Suprapubic skin (tissue), 4 donors: ENCODE results near the gene PEX10. TPM values are rescaled to one million over a fixed set of nuclear protein-coding genes. Genes with fewer than 3 reads are reported as not detected.

Experiments used
- DNase-seq, 2 donors: peaks; one replicate each; pipeline ENCODE4 v3.0.0-alpha.2; 2019; ENCODE audit warnings: low spot score in 2 of 2
- H3K27ac ChIP-seq: fragments of 200-600 bp; sonication (generic); one replicate; pipeline ENCODE4 v1.5.1; 2019
- H3K27me3 ChIP-seq: fragments of 200-600 bp; sonication (generic); one replicate; pipeline ENCODE4 v1.5.1; 2019
- H3K36me3 ChIP-seq: fragments of 200-600 bp; sonication (generic); one replicate; pipeline ENCODE4 v1.5.1; 2019
- H3K4me1 ChIP-seq: fragments of 200-600 bp; sonication (generic); one replicate; pipeline ENCODE4 v1.5.1; 2019
- H3K4me3 ChIP-seq: fragments of 200-600 bp; sonication (generic); one replicate; pipeline ENCODE4 v1.5.1; 2019; ENCODE audit warnings: mild to moderate bottlenecking
- H3K9me3 ChIP-seq: fragments of 200-600 bp; sonication (generic); one replicate; pipeline ENCODE4 v1.5.1; 2019
- CTCF ChIP-seq, 2 donors: fragments of 200-600 bp in 1 of 2; fragments of 450-650 bp in 1 of 2; sonication (generic) in 1 of 2; IDR thresholded peaks; one replicate each; pipeline ENCODE4 v1.5.1; 2016 to 2019; ENCODE audit warnings: antibody characterized with exemption in 2 of 2, mild to moderate bottlenecking in 1 of 2, moderate library complexity in 1 of 2
- EP300 ChIP-seq: sonication (generic); formaldehyde crosslinking; IDR thresholded peaks from one replicate; pipeline ENCODE4 v1.6.1; 2017; ENCODE audit warnings: antibody characterized with exemption
- POLR2A ChIP-seq, 2 donors: fragments of 450-650 bp; IDR thresholded peaks; one replicate each; pipeline ENCODE4 v1.6.1; 2017; ENCODE audit warnings: antibody characterized with exemption in 2 of 2, mild to moderate bottlenecking in 2 of 2, moderate library complexity in 2 of 2
- POLR2AphosphoS5 ChIP-seq, 3 donors: sonication (generic); formaldehyde crosslinking; IDR thresholded peaks; one replicate each; pipeline ENCODE4 v1.6.1; 2017; ENCODE audit warnings: antibody characterized with exemption in 3 of 3
- WGBS: methylation state at CpG from one replicate; pipeline ENCODE4 v1.1.5; 2018; 5-methylcytosine and 5-hydroxymethylcytosine counted together
- total RNA-seq, 4 donors: library from RNA; depleted of rRNA; stranded (reverse); fragments of >200 nt; gene quantifications; one replicate each; pipeline ENCODE4 v1.1.0, GENCODE V29; 2016

Gene PEX10
- total RNA-seq, 4 donors from 2014 or later: 16.2 to 39.2 (median 27.3) TPM

DNA sequence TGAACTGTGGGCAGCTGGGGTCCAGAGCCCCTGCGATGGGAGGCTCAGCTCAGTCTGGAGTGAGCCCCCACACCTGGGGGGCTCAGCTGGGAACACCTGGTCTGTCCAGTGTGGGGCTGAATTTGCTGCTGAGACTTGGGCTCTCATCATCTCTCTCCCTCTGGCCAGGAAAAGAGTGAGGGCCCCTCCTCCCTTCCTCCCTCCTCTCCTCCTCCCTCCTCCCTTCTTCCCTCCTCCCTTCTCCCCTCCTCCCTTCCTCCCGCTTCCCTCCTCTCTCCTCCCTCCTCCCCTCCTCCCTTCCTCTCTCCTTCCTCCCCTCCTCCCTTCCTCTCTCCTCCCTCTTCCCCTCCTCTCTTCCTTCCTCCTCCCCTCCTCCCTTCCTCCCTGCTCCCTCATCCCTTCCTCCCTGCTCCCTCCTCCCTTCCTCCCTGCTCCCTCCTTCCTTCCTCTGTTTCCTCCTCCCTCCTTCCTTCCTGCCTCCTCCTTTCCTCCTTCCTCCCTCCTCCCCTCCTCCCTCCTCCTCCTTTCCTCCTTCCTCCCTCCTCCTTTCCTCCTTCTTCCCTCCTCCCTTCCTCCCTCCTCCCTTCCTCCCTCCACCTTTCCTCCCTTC, 23.5 kb upstream of the PEX10 start:
- Histone ChIP-seq H3K36me3 (no peaks in the 10 kb centered on the region), H3K4me1 (peaks cover 21% of the 10 kb centered on the region), H3K9me3 (no peaks in the 10 kb centered on the region), H3K27ac (no peak overlapping the region), H3K4me3 (no peak overlapping the region), H3K27me3 (peaks cover 50% of the 10 kb centered on the region)
- DNase-seq: no peak
- 62% methylated on average over 2 of the region's 2 CpGs for WGBS
- TF ChIP-seq POLR2A (IDR thresholded peaks at IDR 0.05) (no peak), EP300 (no peak), CTCF (IDR thresholded peaks at IDR 0.05) (no peak), POLR2AphosphoS5 (IDR thresholded peaks at IDR 0.05) (no peak)

DNA sequence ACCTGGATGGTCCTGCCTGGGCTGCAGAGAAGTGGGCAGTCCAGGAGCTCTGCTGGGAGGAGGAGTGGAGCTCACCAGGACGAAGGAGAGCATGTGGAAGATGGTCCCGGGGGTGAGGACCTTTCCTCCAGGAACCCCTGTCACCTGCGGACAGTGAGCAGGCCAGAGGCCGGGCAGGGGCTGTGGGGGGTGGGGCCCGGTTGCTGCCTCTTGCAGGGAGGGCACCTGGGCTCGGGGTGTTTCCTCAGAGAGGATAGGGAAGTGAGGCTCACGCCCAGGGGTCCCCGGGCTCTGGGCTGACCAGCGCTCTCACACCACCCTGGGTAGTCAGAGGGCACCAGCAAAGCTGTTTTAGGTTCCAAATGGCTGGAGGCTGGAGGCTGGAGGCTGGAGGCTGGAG, 22.7 kb upstream of the PEX10 start:
- TF ChIP-seq CTCF (IDR thresholded peaks at IDR 0.05): no peak
- no peak for TF ChIP-seq POLR2A (IDR thresholded peaks at IDR 0.05)
- no peak for TF ChIP-seq POLR2AphosphoS5 (IDR thresholded peaks at IDR 0.05)
- TF ChIP-seq EP300: no peak
- Histone ChIP-seq H3K36me3 (no peaks in the 10 kb centered on the region), H3K9me3 (no peaks in the 10 kb centered on the region), H3K27me3 (peaks cover 48% of the 10 kb centered on the region), H3K4me3 (no peak overlapping the region), H3K27ac (no peak overlapping the region), H3K4me1 (peaks cover 29% of the 10 kb centered on the region)
- 61% methylated on average over 2 of the region's 9 CpGs for WGBS
- DNase-seq: no peak

DNA sequence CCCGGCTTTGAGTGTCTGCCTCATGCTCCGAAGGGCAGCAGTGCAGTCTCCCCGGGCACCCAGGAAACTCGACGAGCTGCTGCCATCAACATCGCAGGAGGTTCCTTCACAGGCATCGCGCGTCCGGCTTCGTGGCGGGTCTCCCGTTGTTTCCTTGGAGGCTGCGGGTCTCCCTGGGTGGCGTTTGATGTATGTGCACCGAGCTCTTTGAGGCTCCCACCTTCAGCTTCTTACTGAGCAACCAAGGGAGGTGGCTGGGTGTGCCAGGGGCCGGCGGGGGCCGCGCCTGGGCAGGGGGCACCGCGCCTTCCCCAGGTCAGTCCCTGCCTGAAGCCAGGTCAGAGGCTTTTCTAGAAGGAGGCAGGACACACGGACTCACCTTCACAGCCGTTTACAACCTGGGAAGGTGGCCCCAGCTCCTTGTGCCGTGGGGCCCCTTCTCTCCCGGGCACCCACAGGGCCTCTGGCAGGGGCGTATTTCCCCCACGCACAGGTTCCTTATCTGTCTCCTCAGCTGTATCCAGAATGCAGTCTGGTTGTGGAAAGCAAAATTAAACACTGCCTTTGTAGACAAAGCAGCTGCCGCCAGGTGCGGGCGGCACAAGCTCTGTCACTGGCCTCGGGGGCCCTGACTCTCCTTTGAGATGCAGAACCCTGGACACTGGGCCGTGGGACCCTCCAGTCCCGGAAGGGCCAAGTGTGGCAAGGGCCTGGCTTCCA, 21.7 kb upstream of the PEX10 start:
- DNase-seq: no peak
- 75% methylated on average over 6 of the region's 34 CpGs for WGBS
- Histone ChIP-seq H3K27ac (no peak overlapping the region), H3K36me3 (no peaks in the 10 kb centered on the region), H3K4me3 (no peak overlapping the region), H3K4me1 (peaks cover 36% of the 10 kb centered on the region), H3K27me3 (peaks cover 51% of the 10 kb centered on the region), H3K9me3 (no peaks in the 10 kb centered on the region)
- TF ChIP-seq POLR2AphosphoS5 (IDR thresholded peaks at IDR 0.05): no peak
- TF ChIP-seq POLR2A (IDR thresholded peaks at IDR 0.05): no peak
- TF ChIP-seq EP300: no peak
- no peak for TF ChIP-seq CTCF (IDR thresholded peaks at IDR 0.05)

- peaks cover 40% of the 10 kb centered on the region for H3K4me1 ChIP-seq
- H3K4me3 ChIP-seq: no peak overlapping the region
- peaks cover 51% of the 10 kb centered on the region for H3K27me3 ChIP-seq
- H3K9me3 ChIP-seq: no peaks in the 10 kb centered on the region
- TF ChIP-seq CTCF (IDR thresholded peaks at IDR 0.05) (no peak), EP300 (no peak), POLR2AphosphoS5 (IDR thresholded peaks at IDR 0.05) (no peak), POLR2A (IDR thresholded peaks at IDR 0.05) (no peak)
- DNase-seq: no peak
- no peaks in the 10 kb centered on the region for H3K36me3 ChIP-seq
- 89% methylated on average over 11 of the region's 13 CpGs for WGBS
- H3K27ac ChIP-seq: no peak overlapping the region
Observed at GRCh38 chr1:2433196-2433595, 20.8 kb upstream of the PEX10 start.

GRCh38 chr1:2432441-2432844, 20.1 kb upstream of the PEX10 start:
- no peaks in the 10 kb centered on the region for H3K9me3 ChIP-seq
- WGBS: 53% methylated on average over 7 of the region's 16 CpGs
- DNase-seq: no peak
- no peaks in the 10 kb centered on the region for H3K36me3 ChIP-seq
- H3K27me3 ChIP-seq: peaks cover 56% of the 10 kb centered on the region
- H3K27ac ChIP-seq: no peak overlapping the region
- TF ChIP-seq POLR2A (IDR thresholded peaks at IDR 0.05) (no peak), EP300 (no peak), CTCF (IDR thresholded peaks at IDR 0.05) (no peak), POLR2AphosphoS5 (IDR thresholded peaks at IDR 0.05) (no peak)
- peaks cover 41% of the 10 kb centered on the region for H3K4me1 ChIP-seq
- no peak overlapping the region for H3K4me3 ChIP-seq
